ENCODE results near the gene TRAPPC1. TPM values are rescaled to one million over a fixed set of nuclear protein-coding genes. Genes with fewer than 3 reads are reported as not detected.

The TRAPPC1 gene
- total RNA-seq, 1 experiment from 2014 or later = 87.8 TPM

DNA sequence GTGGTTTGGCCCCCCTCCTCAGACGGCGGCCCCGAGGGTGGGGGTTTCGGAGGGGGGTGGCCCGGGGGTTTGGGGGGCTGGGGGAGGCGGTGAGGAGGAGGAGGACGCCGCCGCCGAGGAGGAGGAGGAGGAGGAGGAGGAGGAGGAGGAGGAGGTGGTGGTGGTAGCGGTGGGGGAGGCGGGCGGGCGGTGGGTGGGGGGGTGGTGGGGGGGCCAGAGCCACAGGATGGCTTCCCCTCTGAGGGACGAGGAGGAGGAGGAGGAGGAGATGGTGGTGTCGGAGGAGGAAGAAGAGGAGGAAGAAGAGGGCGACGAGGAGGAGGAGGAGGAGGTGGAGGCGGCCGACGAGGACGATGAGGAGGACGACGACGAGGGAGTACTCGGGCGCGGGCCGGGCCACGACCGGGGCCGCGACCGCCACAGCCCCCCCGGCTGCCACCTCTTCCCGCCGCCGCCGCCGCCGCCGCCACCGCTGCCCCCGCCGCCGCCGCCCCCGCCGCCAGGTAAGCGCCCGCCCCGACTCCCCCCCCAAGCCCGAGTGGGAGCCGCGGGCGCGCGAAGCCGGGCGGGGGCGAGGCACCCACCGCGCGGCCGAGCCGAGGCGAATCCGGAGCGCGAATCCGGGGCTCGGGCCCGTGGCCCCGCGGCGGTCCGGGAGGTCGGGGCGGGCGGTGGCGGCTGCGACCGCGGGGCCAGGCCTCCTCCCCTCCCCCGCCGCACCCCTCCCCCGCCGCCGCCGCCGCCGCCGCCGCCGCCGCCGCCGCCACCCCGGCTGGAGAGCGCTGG, 47.0 kb downstream of the TRAPPC1 start:
- no peaks in the 10 kb centered on the region for H3K9me3 Mint-ChIP-seq (ENCODE audit: low read depth, unreplicated experiment)
- no peaks in the 10 kb centered on the region for H3K27me3 Mint-ChIP-seq (ENCODE audit: unreplicated experiment)
- H3K4me3 Mint-ChIP-seq (ENCODE audit: low read depth, unreplicated experiment) = no peak overlapping the region
- TF ChIP-seq, protein P1, sequence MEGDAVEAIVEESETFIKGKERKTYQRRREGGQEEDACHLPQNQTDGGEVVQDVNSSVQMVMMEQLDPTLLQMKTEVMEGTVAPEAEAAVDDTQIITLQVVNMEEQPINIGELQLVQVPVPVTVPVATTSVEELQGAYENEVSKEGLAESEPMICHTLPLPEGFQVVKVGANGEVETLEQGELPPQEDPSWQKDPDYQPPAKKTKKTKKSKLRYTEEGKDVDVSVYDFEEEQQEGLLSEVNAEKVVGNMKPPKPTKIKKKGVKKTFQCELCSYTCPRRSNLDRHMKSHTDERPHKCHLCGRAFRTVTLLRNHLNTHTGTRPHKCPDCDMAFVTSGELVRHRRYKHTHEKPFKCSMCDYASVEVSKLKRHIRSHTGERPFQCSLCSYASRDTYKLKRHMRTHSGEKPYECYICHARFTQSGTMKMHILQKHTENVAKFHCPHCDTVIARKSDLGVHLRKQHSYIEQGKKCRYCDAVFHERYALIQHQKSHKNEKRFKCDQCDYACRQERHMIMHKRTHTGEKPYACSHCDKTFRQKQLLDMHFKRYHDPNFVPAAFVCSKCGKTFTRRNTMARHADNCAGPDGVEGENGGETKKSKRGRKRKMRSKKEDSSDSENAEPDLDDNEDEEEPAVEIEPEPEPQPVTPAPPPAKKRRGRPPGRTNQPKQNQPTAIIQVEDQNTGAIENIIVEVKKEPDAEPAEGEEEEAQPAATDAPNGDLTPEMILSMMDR (IDR thresholded peaks at IDR 0.05; ENCODE audit: unreplicated experiment) = no peak
- H3K4me1 Mint-ChIP-seq (ENCODE audit: low read depth, unreplicated experiment) = no peaks in the 10 kb centered on the region
- H3K36me3 Mint-ChIP-seq (ENCODE audit: insufficient read depth, unreplicated experiment) = peaks cover 10% of the 10 kb centered on the region
- no peak overlapping the region for H3K27ac Mint-ChIP-seq (ENCODE audit: unreplicated experiment)
- intact Hi-C loops (cut with micrococcal nuclease; ENCODE audit: unreplicated experiment) = loop anchor here (10.0 kb wide), 1 partner anchor 50 kb away; the partner anchor contains the start of genes CNTROB and TRAPPC1
- DNase-seq = peak; percentile 8
- BruUV-seq (replicated peaks) = no TSS peak
- CTCF ChIA-PET = interaction anchor here (0.7 kb wide), 2 partner anchors 48 to 50 kb away, joined by 4 to 5 read pairs; no protein-coding TSS in a partner anchor

DNA sequence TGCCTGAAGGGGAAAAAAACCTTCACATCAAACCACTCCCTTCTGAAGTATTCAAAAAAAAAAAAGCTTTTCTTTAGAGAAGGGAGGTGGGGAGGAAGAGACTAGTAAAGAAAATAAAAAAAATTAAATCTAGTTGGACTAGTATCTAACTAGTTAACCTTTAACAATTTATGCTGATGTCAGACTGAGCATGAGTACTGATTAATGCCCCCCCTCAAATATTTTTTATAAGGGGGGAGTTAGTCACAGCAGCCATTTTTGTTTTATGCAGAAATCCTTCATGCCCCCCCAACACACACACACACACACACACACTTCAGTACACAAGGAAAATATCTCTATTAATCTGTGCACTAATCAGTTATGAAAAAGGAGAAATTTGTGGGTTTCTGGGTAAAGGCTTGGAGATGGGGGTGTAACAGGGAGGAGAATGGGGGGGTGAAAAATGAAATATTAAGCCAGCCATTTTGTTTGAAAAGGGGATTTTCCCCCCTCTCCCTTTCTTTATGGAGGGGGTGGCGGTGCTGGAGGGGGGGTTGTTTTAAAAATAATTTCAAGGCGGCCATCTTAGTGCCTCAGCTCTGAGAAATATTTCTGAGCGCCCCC, 47.9 kb downstream of the TRAPPC1 start:
- CTCF ChIA-PET = interaction anchor here (0.7 to 1.0 kb wide), 2 partner anchors 97 to 174 kb away, joined by 3 to 4 read pairs; no protein-coding TSS in a partner anchor
- H3K27ac Mint-ChIP-seq (ENCODE audit: unreplicated experiment) = no peak overlapping the region
- no peaks in the 10 kb centered on the region for H3K4me1 Mint-ChIP-seq (ENCODE audit: low read depth, unreplicated experiment)
- H3K4me3 Mint-ChIP-seq (ENCODE audit: low read depth, unreplicated experiment) = no peak overlapping the region
- intact Hi-C loops (cut with micrococcal nuclease; ENCODE audit: unreplicated experiment) = loop anchor here (10.0 kb wide), 1 partner anchor 51 kb away; the partner anchor contains the start of genes CNTROB and TRAPPC1
- no peaks in the 10 kb centered on the region for H3K9me3 Mint-ChIP-seq (ENCODE audit: low read depth, unreplicated experiment)
- TF ChIP-seq, protein P1 (IDR thresholded peaks at IDR 0.05; ENCODE audit: unreplicated experiment) = no peak
- peak; percentile 17 for DNase-seq
- H3K27me3 Mint-ChIP-seq (ENCODE audit: unreplicated experiment) = no peaks in the 10 kb centered on the region
- BruUV-seq (replicated peaks) = no TSS peak
- peaks cover 10% of the 10 kb centered on the region for H3K36me3 Mint-ChIP-seq (ENCODE audit: insufficient read depth, unreplicated experiment)

DNA sequence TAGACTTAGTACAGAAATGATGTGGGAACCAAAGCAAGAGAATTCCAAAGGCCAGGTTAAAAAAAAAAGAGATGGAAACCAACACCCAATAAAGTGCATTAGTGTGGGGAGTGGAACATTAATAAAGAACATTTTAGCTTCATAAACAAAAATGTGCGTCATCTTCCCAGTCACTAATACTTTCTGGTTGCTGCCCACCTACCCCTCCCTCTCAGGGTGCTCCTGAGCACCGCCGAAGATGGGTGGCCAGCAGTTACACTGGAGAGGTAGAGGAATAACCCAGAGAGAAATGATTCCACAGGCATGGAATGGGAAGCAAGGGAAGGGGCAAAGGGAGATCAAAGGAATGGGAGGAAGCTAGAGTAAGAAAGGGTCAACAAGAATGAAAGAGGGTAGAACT, 49.1 kb downstream of the TRAPPC1 start:
- Mint-ChIP-seq H3K4me3 (ENCODE audit: low read depth, unreplicated experiment) (no peak overlapping the region), H3K27me3 (ENCODE audit: unreplicated experiment) (no peaks in the 10 kb centered on the region), H3K4me1 (ENCODE audit: low read depth, unreplicated experiment) (no peaks in the 10 kb centered on the region), H3K36me3 (ENCODE audit: insufficient read depth, unreplicated experiment) (peaks cover 10% of the 10 kb centered on the region), H3K27ac (ENCODE audit: unreplicated experiment) (no peak overlapping the region), H3K9me3 (ENCODE audit: low read depth, unreplicated experiment) (no peaks in the 10 kb centered on the region)
- CTCF ChIA-PET = interaction anchor here (0.6 kb wide), 1 partner anchor 261 kb away, joined by 4 read pairs; no protein-coding TSS in a partner anchor
- TF ChIP-seq, protein P1 (IDR thresholded peaks at IDR 0.05; ENCODE audit: unreplicated experiment) = no peak
- DNase-seq = no peak
- intact Hi-C loops (cut with micrococcal nuclease; ENCODE audit: unreplicated experiment) = loop anchor here (10.0 kb wide), 1 partner anchor 52 kb away; the partner anchor contains the start of genes CNTROB and TRAPPC1
- BruUV-seq (replicated peaks) = no TSS peak

DNA sequence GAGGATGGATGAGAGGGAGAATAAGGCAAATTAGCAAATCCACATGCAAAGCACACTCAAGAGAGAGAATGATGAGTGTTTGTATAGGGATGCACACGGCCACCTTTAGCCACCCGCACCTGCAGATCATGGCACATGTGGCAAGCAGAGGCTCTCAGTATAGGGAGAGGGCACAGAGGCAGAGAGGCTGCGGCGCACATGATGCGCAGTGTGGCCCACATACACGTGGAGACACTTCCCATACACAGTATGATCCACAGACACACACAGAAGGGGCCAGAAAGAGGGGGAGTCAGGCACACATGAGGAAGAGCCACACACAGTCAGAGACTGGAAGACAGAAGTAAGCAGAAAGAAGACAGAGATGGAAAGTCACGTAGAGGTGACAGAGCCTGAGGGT, 49.7 kb downstream of the TRAPPC1 start:
- H3K9me3 Mint-ChIP-seq (ENCODE audit: low read depth, unreplicated experiment) = no peaks in the 10 kb centered on the region
- intact Hi-C loops (cut with micrococcal nuclease; ENCODE audit: unreplicated experiment) = loop anchor here (10.0 kb wide), 1 partner anchor 53 kb away; the partner anchor contains the start of genes CNTROB and TRAPPC1
- H3K4me3 Mint-ChIP-seq (ENCODE audit: low read depth, unreplicated experiment) = no peak overlapping the region
- no TSS peak for BruUV-seq (replicated peaks)
- TF ChIP-seq, protein P1 (IDR thresholded peaks at IDR 0.05; ENCODE audit: unreplicated experiment) = no peak
- CTCF ChIA-PET = no interaction called here
- no peaks in the 10 kb centered on the region for H3K27me3 Mint-ChIP-seq (ENCODE audit: unreplicated experiment)
- no peaks in the 10 kb centered on the region for H3K4me1 Mint-ChIP-seq (ENCODE audit: low read depth, unreplicated experiment)
- no peak overlapping the region for H3K27ac Mint-ChIP-seq (ENCODE audit: unreplicated experiment)
- peaks cover 10% of the 10 kb centered on the region for H3K36me3 Mint-ChIP-seq (ENCODE audit: insufficient read depth, unreplicated experiment)
- DNase-seq = no peak
